Natural killer cell (primary cell): ENCODE results near the gene TMEM131. TPM values are rescaled to one million over a fixed set of nuclear protein-coding genes. Genes with fewer than 3 reads are reported as not detected.
A peak's percentile ranks its signal among the peaks of the same experiment; 100 is the strongest.

ENCODE experiments used
- ATAC-seq, 3 donors: fragments of 150-1000 bp in 2 of 3; fragments of 200-7000 bp in 1 of 3; cut with Tn5 transposase; 1 replicate in 1 of 3; 2 replicates in 2 of 3; pipeline ENCODE4 v1.10.0; 2021; ENCODE audit warnings: mild to moderate bottlenecking in 2 of 3, moderate library complexity in 2 of 3
- DNase-seq, 2 donors: peaks; one replicate each; pipeline versions ENCODE4 v3.0.0 to v3.0.0-alpha.2; 2013 to 2021; ENCODE audit warnings: mixed read lengths in 1 of 2
- H3K27ac ChIP-seq: one replicate; pipeline ENCODE4 v1.5.1; 2013; ENCODE audit warnings: mild to moderate bottlenecking, low read length
- H3K27me3 ChIP-seq: one replicate; pipeline ENCODE4 v1.6.1; 2013; ENCODE audit warnings: low read length; ENCODE audit not compliant: control insufficient read depth, insufficient read depth
- H3K36me3 ChIP-seq: one replicate; pipeline ENCODE4 v1.6.1; 2013; ENCODE audit warnings: low read length; ENCODE audit not compliant: control insufficient read depth, insufficient read depth
- H3K4me1 ChIP-seq: one replicate; pipeline ENCODE4 v1.6.1; 2013; ENCODE audit warnings: low read length; ENCODE audit not compliant: control insufficient read depth, insufficient read depth
- H3K4me3 ChIP-seq: one replicate; pipeline ENCODE4 v1.5.1; 2013; ENCODE audit warnings: low read length
- H3K9me3 ChIP-seq: one replicate; pipeline ENCODE4 v1.6.1; 2013; ENCODE audit warnings: low read length; ENCODE audit not compliant: control insufficient read depth, insufficient read depth
- H3K27ac Mint-ChIP-seq, 2 donors: one replicate each; pipeline ENCODE4 v1.8.0; 2022; ENCODE audit warnings: mild to moderate bottlenecking in 2 of 2, mixed read lengths in 2 of 2, moderate library complexity in 1 of 2
- H3K27me3 Mint-ChIP-seq, 2 donors: one replicate each; pipeline ENCODE4 v1.8.0; 2022; ENCODE audit warnings: low read depth in 2 of 2, mixed read lengths in 2 of 2
- H3K36me3 Mint-ChIP-seq: one replicate; pipeline ENCODE4 v1.8.0; 2022; ENCODE audit warnings: mixed read lengths
- H3K4me1 Mint-ChIP-seq, 2 donors: one replicate each; pipeline ENCODE4 v1.8.0; 2022; ENCODE audit warnings: mixed read lengths in 2 of 2
- H3K4me3 Mint-ChIP-seq: one replicate; pipeline ENCODE4 v1.8.0; 2022; ENCODE audit warnings: mild to moderate bottlenecking, moderate library complexity, mixed read lengths
- H3K9me3 Mint-ChIP-seq, 2 donors: one replicate each; pipeline ENCODE4 v1.8.0; 2022; ENCODE audit warnings: mixed read lengths in 2 of 2
- CTCF ChIP-seq: fragments of 200-600 bp; IDR thresholded peaks from one replicate; pipeline ENCODE4 v1.8.0; 2022; ENCODE audit warnings: antibody characterized with exemption
- WGBS: methylation state at CpG from one replicate; pipeline ENCODE4 v1.1.7; 2013; ENCODE audit warnings: missing lambda C conversion rate; ENCODE audit not compliant: insufficient coverage; 5-methylcytosine and 5-hydroxymethylcytosine counted together
- intact Hi-C: fragments of 100-400 bp; cut with micrococcal nuclease; formaldehyde crosslinking; loops from one replicate; pipeline ENCODE4 v1.14.2; 2022
- total RNA-seq, 4 donors: library from RNA; stranded (reverse); fragments of 120-200 nt in 1 of 4; gene quantifications; one replicate each; pipeline versions ENCODE4 v1.2.3 to v1.2.4, GENCODE V29; 2013 to 2022

The TMEM131 gene
- total RNA-seq, 3 donors from 2014 or later (not counting 1 experiment from before 2014, with no cell fraction given) = 44.8 to 72.1 (median 67.1) TPM

GRCh38 chr2:97963079-97963406 is 32.7 kb downstream of the TMEM131 start:
- H3K27ac Mint-ChIP-seq = peak overlapping the region in 1 of 2 donors; percentile 39
- H3K27me3 Mint-ChIP-seq = no peaks in the 10 kb centered on the region
- H3K4me1 ChIP-seq = no peaks in the 10 kb centered on the region
- TF ChIP-seq CTCF = no peak
- no peaks in the 10 kb centered on the region for H3K36me3 Mint-ChIP-seq
- H3K4me3 Mint-ChIP-seq = no peak overlapping the region
- no peaks in the 10 kb centered on the region for H3K9me3 Mint-ChIP-seq
- ATAC-seq (no peak), DNase-seq (no peak)
- intact Hi-C loops = no loop called here
- H3K36me3 ChIP-seq = no peaks in the 10 kb centered on the region
- no peaks in the 10 kb centered on the region for H3K27me3 ChIP-seq
- peaks cover 75 to 80% of the 10 kb centered on the region in 2 donors for H3K4me1 Mint-ChIP-seq
- no peaks in the 10 kb centered on the region for H3K9me3 ChIP-seq
- no peak overlapping the region for H3K4me3 ChIP-seq
- no peak overlapping the region for H3K27ac ChIP-seq

GRCh38 chr2:97961534-97961933 is 34.2 kb downstream of the TMEM131 start:
- peaks cover 68 to 73% of the 10 kb centered on the region in 2 donors for H3K4me1 Mint-ChIP-seq
- WGBS = 88% methylated on average over 5 of the region's 5 CpGs
- Histone ChIP-seq H3K9me3 (no peaks in the 10 kb centered on the region), H3K4me3 (no peak overlapping the region), H3K27ac (no peak overlapping the region), H3K27me3 (no peaks in the 10 kb centered on the region), H3K4me1 (no peaks in the 10 kb centered on the region), H3K36me3 (no peaks in the 10 kb centered on the region)
- TF ChIP-seq CTCF = no peak
- H3K9me3 Mint-ChIP-seq = no peaks in the 10 kb centered on the region
- H3K27ac Mint-ChIP-seq = no peak overlapping the region
- no peaks in the 10 kb centered on the region for H3K36me3 Mint-ChIP-seq
- DNase-seq (no peak), ATAC-seq (no peak)
- no peak overlapping the region for H3K4me3 Mint-ChIP-seq
- intact Hi-C loops = no loop called here
- no peaks in the 10 kb centered on the region for H3K27me3 Mint-ChIP-seq

- intact Hi-C loops = no loop called here
Measured at GRCh38 chr2:97958184-97958583, 37.6 kb downstream of the TMEM131 start.

More at GRCh38 chr2:97958184-97958583, 37.6 kb downstream of the TMEM131 start:
- H3K27me3 Mint-ChIP-seq = no peaks in the 10 kb centered on the region
- H3K9me3 Mint-ChIP-seq = no peaks in the 10 kb centered on the region
- Histone ChIP-seq H3K36me3 (no peaks in the 10 kb centered on the region), H3K4me3 (no peak overlapping the region), H3K4me1 (peaks cover 3% of the 10 kb centered on the region), H3K27me3 (no peaks in the 10 kb centered on the region), H3K27ac (no peak overlapping the region), H3K9me3 (no peaks in the 10 kb centered on the region)
- no peak for DNase-seq
- ATAC-seq = no peak
- WGBS = 78% methylated on average over 2 of the region's 2 CpGs
- no peaks in the 10 kb centered on the region for H3K36me3 Mint-ChIP-seq
- no peak for TF ChIP-seq CTCF
- H3K4me3 Mint-ChIP-seq = no peak overlapping the region
- H3K27ac Mint-ChIP-seq = peak overlapping the region; percentile 12 to 16
- peaks cover 68 to 73% of the 10 kb centered on the region in 2 donors for H3K4me1 Mint-ChIP-seq
